Gastrocnemius medialis (tissue), 4 donors: ENCODE results near the gene OR52E4.

Experiments used
- CTCF ChIP-seq, 5 experiments: fragments of 450-650 bp in 3 of 5; fragments of 200-600 bp in 2 of 5; sonication (generic) in 2 of 5; IDR thresholded peaks in 4 of 5; conservative IDR thresholded peaks in 1 of 5; 1 replicate in 4 of 5; 2 replicates in 1 of 5; pipeline ENCODE4 v1.5.1; 2016 to 2019; ENCODE audit warnings: antibody characterized with exemption in 5 of 5, mild to moderate bottlenecking in 3 of 5, moderate library complexity in 3 of 5
- POLR2A ChIP-seq, 2 donors: fragments of 450-650 bp; IDR thresholded peaks; one replicate each; pipeline ENCODE4 v1.6.1; 2017; ENCODE audit warnings: antibody characterized with exemption in 2 of 2, mild to moderate bottlenecking in 2 of 2, moderate library complexity in 2 of 2

GRCh38 chr11:5928271-5928670, 47.8 kb downstream of the OR52E4 start:
- no peak for TF ChIP-seq CTCF (IDR thresholded peaks at IDR 0.05 in 4 of 5, conservative IDR thresholded peaks at IDR 0.05 in 1 of 5)
- no peak for TF ChIP-seq POLR2A (IDR thresholded peaks at IDR 0.05)
